ENCODE results near the gene CNKSR1. TPM values are rescaled to one million over a fixed set of nuclear protein-coding genes. Genes with fewer than 3 reads are reported as not detected.

CNKSR1 gene
- total and polyA plus RNA-seq, 2 of the 8 experiments (the other 6 are each of a cell fraction or from before 2014, with no cell fraction given), result 13.9 to 14.5 TPM

DNA sequence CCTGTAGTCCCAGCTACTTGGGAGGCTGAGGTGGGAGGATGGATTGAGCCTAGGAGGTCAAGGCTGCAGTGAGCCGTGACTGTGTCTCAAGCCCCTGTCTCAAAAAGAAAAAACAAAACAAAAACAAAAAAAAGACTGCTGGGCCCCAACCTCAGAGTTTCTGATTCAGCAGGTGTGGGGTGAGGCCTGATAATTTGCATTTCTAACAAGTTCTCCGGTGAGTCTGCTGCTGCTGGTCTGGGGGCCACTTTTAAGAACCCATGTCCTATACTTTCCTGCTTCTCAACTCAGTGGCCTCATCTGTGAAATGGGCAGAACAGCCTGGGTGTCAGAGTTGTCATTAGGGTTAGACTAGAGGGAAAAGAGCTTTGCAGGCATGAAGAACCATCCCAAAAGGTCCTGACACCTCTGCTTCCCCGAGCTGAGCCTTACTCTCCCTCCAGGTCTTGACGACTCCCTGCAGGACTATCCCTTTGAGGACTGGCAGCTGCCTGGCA, 2.8 kb downstream of the CNKSR1 start (continued):
- no peak for TF ChIP-seq CHD7 (IDR thresholded peaks at IDR 0.05; ENCODE audit: insufficient replicate concordance, low read length)
- TF ChIP-seq BRCA1 (IDR thresholded peaks at IDR 0.05; ENCODE audit: low read depth, low read length), result no peak
- TF ChIP-seq RXRA (IDR thresholded peaks at IDR 0.05; ENCODE audit: insufficient read depth, low read depth, low read length), result no peak
- no peak for TF ChIP-seq KDM4A (IDR thresholded peaks at IDR 0.05; ENCODE audit: low read depth, low read length, severe bottlenecking)
- no peak for TF ChIP-seq GABPA (IDR thresholded peaks at IDR 0.05; ENCODE audit: borderline replicate concordance, insufficient read depth, low read length)
- TF ChIP-seq RBBP5 (IDR thresholded peaks at IDR 0.05; ENCODE audit: borderline replicate concordance, low read depth, low read length), result no peak
- no peak for TF ChIP-seq NANOG (IDR thresholded peaks at IDR 0.05; ENCODE audit: insufficient read depth, low read depth, low read length, poor library complexity, severe bottlenecking)
- TF ChIP-seq BCL11A (IDR thresholded peaks at IDR 0.05; ENCODE audit: low read depth in 2 of 2, low read length in 2 of 2), result no peak
- TF ChIP-seq, protein P1, sequence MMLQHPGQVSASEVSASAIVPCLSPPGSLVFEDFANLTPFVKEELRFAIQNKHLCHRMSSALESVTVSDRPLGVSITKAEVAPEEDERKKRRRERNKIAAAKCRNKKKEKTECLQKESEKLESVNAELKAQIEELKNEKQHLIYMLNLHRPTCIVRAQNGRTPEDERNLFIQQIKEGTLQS (IDR thresholded peaks at IDR 0.05; ENCODE audit: insufficient read depth, low read depth, low read length), result no peak
- no peak for TF ChIP-seq SP1 (IDR thresholded peaks at IDR 0.05; ENCODE audit: low read depth, low read length)
- TF ChIP-seq HDAC6 (IDR thresholded peaks at IDR 0.05; ENCODE audit: low read depth, low read length), result no peak
